ENCODE results near the gene MMADHC.

The MMADHC gene

GRCh38 chr2:149564983-149565382 is 22.6 kb downstream of the MMADHC start:
- CTCF ChIA-PET, result interaction anchor here (1.3 kb wide), 1 partner anchor 549 kb away, joined by 4 read pairs; no protein-coding TSS in a partner anchor
- POLR2A ChIA-PET, result no interaction called here
- no peak overlapping the region for H3K4me3 ChIP-seq (ENCODE audit: low read depth, low read length)
- TF ChIP-seq CTCF (IDR thresholded peaks at IDR 0.05; ENCODE audit: insufficient read depth, low read length, missing control alignments), result no peak
- no peak for DNase-seq (ENCODE audit: low read depth, low spot score)

GRCh38 chr2:149564097-149564496 is 23.5 kb downstream of the MMADHC start:
- no peak for DNase-seq (ENCODE audit: low read depth, low spot score)
- no peak for TF ChIP-seq CTCF (IDR thresholded peaks at IDR 0.05; ENCODE audit: insufficient read depth, low read length, missing control alignments)
- POLR2A ChIA-PET, result interaction anchor here (1.2 kb wide), 1 partner anchor 365 kb away, joined by 3 read pairs; no protein-coding TSS in a partner anchor
- CTCF ChIA-PET, result interaction anchor here (1.2 to 5.2 kb wide), 5 partner anchors 9 to 1675 kb away, joined by 3 to 180 read pairs (median 4); partner anchors contain the start of gene LYPD6B
- no peak overlapping the region for H3K4me3 ChIP-seq (ENCODE audit: low read depth, low read length)

GRCh38 chr2:149562324-149562723 is 25.3 kb downstream of the MMADHC start:
- CTCF ChIA-PET, result interaction anchor here (1.2 to 5.2 kb wide), 7 partner anchors 231 to 562 kb away, joined by 3 to 180 read pairs (median 6); no protein-coding TSS in a partner anchor
- DNase-seq (ENCODE audit: low read depth, low spot score), result no peak
- POLR2A ChIA-PET, result no interaction called here
- no peak for TF ChIP-seq CTCF (IDR thresholded peaks at IDR 0.05; ENCODE audit: insufficient read depth, low read length, missing control alignments)
- H3K4me3 ChIP-seq (ENCODE audit: low read depth, low read length), result no peak overlapping the region

GRCh38 chr2:149561309-149561926 is 26.2 kb downstream of the MMADHC start:
- H3K4me3 ChIP-seq (ENCODE audit: low read depth, low read length), result no peak overlapping the region
- TF ChIP-seq CTCF (IDR thresholded peaks at IDR 0.05; ENCODE audit: insufficient read depth, low read length, missing control alignments), result peak; percentile 41
- no peak for DNase-seq (ENCODE audit: low read depth, low spot score)
- CTCF ChIA-PET, result interaction anchor here (0.7 to 5.2 kb wide), 54 partner anchors 8 to 1678 kb away, joined by 3 to 180 read pairs (median 3); partner anchors contain the start of genes LYPD6B and MMADHC
- POLR2A ChIA-PET, result no interaction called here

- POLR2A ChIA-PET, result no interaction called here
- no peak for TF ChIP-seq CTCF (IDR thresholded peaks at IDR 0.05; ENCODE audit: insufficient read depth, low read length, missing control alignments)
- CTCF ChIA-PET, result interaction anchor here (0.8 to 5.2 kb wide), 4 partner anchors 30 to 541 kb away, joined by 3 to 180 read pairs (median 5); no protein-coding TSS in a partner anchor
- no peak for DNase-seq (ENCODE audit: low read depth, low spot score)
- no peak overlapping the region for H3K4me3 ChIP-seq (ENCODE audit: low read depth, low read length)
Measured at GRCh38 chr2:149559341-149560068, 28.1 kb downstream of the MMADHC start.

GRCh38 chr2:149556452-149556851 is 31.1 kb downstream of the MMADHC start:
- no peak for DNase-seq (ENCODE audit: low read depth, low spot score)
- ChIA-PET POLR2A (no interaction called here), CTCF (interaction anchor here (4.4 kb wide), 1 partner anchor 538 kb away, joined by 38 read pairs; no protein-coding TSS in a partner anchor)
- no peak for TF ChIP-seq CTCF (IDR thresholded peaks at IDR 0.05; ENCODE audit: insufficient read depth, low read length, missing control alignments)
- H3K4me3 ChIP-seq (ENCODE audit: low read depth, low read length), result no peak overlapping the region
